Measurements from ENCODE around the gene LAMB4.

Gene LAMB4

DNA sequence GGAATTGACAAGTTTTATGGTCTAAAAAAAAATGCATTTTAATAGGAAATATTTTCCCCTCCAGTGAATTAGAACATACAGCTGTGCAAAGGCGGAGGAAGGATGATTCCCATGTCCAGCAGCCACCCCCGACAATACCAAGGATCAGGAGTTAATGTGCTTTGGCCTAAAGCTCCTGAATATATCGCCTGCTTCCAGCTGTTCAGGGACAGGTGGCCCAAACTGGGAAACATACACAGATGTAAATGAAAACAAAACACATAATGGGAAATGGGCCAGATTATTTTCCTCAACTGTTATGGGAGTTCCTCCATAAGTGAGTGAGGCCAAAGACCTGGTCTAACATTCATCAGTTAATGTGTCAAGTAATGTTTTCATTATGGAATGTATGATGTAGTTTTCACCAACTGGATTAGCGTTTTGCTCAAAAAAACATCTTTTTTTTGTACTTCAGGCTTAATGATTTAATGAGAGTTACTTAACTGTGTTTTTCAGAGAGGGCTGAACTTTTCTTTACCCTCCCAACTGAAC, 72.1 kb downstream of the LAMB4 start:
- no peaks in the 10 kb centered on the region for H3K27me3 ChIP-seq (ENCODE audit: insufficient read depth, poor library complexity, severe bottlenecking)
- H3K4me3 ChIP-seq (replicated peaks; ENCODE audit: insufficient read depth, low read length), result no peak overlapping the region
- DNase-seq (ENCODE audit: low read depth in 1 of 2, low spot score in 1 of 2), result no peak
- TF ChIP-seq, protein P1, sequence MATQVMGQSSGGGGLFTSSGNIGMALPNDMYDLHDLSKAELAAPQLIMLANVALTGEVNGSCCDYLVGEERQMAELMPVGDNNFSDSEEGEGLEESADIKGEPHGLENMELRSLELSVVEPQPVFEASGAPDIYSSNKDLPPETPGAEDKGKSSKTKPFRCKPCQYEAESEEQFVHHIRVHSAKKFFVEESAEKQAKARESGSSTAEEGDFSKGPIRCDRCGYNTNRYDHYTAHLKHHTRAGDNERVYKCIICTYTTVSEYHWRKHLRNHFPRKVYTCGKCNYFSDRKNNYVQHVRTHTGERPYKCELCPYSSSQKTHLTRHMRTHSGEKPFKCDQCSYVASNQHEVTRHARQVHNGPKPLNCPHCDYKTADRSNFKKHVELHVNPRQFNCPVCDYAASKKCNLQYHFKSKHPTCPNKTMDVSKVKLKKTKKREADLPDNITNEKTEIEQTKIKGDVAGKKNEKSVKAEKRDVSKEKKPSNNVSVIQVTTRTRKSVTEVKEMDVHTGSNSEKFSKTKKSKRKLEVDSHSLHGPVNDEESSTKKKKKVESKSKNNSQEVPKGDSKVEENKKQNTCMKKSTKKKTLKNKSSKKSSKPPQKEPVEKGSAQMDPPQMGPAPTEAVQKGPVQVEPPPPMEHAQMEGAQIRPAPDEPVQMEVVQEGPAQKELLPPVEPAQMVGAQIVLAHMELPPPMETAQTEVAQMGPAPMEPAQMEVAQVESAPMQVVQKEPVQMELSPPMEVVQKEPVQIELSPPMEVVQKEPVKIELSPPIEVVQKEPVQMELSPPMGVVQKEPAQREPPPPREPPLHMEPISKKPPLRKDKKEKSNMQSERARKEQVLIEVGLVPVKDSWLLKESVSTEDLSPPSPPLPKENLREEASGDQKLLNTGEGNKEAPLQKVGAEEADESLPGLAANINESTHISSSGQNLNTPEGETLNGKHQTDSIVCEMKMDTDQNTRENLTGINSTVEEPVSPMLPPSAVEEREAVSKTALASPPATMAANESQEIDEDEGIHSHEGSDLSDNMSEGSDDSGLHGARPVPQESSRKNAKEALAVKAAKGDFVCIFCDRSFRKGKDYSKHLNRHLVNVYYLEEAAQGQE (IDR thresholded peaks at IDR 0.05; ENCODE audit: insufficient replicate concordance, low read depth), result no peak
- TF ChIP-seq SPI1 (IDR thresholded peaks at IDR 0.05; ENCODE audit: borderline replicate concordance, low read depth) (no peak), POLR2AphosphoS5 (IDR thresholded peaks at IDR 0.05; ENCODE audit: low read depth) (no peak), GABPA (IDR thresholded peaks at IDR 0.05; ENCODE audit: low read depth) (no peak)
- TF ChIP-seq, protein P2, sequence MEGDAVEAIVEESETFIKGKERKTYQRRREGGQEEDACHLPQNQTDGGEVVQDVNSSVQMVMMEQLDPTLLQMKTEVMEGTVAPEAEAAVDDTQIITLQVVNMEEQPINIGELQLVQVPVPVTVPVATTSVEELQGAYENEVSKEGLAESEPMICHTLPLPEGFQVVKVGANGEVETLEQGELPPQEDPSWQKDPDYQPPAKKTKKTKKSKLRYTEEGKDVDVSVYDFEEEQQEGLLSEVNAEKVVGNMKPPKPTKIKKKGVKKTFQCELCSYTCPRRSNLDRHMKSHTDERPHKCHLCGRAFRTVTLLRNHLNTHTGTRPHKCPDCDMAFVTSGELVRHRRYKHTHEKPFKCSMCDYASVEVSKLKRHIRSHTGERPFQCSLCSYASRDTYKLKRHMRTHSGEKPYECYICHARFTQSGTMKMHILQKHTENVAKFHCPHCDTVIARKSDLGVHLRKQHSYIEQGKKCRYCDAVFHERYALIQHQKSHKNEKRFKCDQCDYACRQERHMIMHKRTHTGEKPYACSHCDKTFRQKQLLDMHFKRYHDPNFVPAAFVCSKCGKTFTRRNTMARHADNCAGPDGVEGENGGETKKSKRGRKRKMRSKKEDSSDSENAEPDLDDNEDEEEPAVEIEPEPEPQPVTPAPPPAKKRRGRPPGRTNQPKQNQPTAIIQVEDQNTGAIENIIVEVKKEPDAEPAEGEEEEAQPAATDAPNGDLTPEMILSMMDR (IDR thresholded peaks at IDR 0.05; ENCODE audit: insufficient read depth, low read length), result no peak
- no peak overlapping the region for H3K27ac ChIP-seq (replicated peaks)

DNA sequence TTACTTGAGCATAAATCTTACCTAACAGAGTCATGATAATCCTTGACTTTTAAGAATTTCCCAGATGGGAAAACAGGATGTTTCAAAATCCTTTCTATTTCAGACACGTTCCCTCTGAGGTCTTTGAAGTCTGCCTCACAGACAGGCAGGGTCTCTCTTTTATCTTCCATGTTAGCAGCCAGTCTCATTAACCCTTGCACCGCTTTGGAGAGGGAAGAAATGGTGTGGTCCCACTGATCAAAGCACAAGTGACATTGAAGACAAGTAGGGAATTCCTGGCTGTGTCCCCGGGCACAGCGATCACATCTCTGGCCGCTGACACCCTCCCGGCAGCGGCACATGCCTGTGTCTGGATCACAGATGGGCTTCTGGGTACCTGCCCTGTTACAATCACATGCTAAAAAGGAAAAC, 74.5 kb downstream of the LAMB4 start:
- Histone ChIP-seq H3K27me3 (ENCODE audit: insufficient read depth, poor library complexity, severe bottlenecking) (peaks cover 4% of the 10 kb centered on the region), H3K4me3 (replicated peaks; ENCODE audit: insufficient read depth, low read length) (no peak overlapping the region), H3K27ac (replicated peaks) (no peak overlapping the region)
- TF ChIP-seq SPI1 (IDR thresholded peaks at IDR 0.05; ENCODE audit: borderline replicate concordance, low read depth) (no peak), GABPA (IDR thresholded peaks at IDR 0.05; ENCODE audit: low read depth) (no peak), POLR2AphosphoS5 (IDR thresholded peaks at IDR 0.05; ENCODE audit: low read depth) (no peak)
- TF ChIP-seq, protein P2 (IDR thresholded peaks at IDR 0.05; ENCODE audit: insufficient read depth, low read length), result no peak
- TF ChIP-seq, protein P1 (IDR thresholded peaks at IDR 0.05; ENCODE audit: insufficient replicate concordance, low read depth), result no peak
- DNase-seq (ENCODE audit: low read depth in 1 of 2, low spot score in 1 of 2), result no peak

DNA sequence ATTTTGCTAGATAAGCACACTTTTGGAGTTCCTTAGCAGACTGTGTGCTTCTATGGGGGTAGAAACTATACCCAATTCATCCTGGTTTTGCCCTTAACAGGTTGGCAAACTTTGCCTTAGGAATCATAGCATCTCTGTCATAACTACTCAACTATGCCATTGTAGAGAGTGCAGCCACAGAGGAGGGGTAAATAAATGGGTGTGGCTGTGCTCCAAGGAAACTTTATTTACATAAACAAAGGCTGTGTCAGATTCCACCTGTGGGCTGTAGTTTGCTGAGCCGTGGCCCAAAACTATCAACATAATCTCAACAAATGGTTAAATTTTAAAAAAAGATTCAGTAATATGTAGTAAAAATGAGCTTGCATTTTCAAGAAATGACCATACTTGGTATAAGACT, 75.6 kb downstream of the LAMB4 start:
- Histone ChIP-seq H3K27me3 (ENCODE audit: insufficient read depth, poor library complexity, severe bottlenecking) (peaks cover 8% of the 10 kb centered on the region), H3K4me3 (replicated peaks; ENCODE audit: insufficient read depth, low read length) (no peak overlapping the region), H3K27ac (replicated peaks) (no peak overlapping the region)
- no peak for DNase-seq (ENCODE audit: low read depth in 1 of 2, low spot score in 1 of 2)
- TF ChIP-seq, protein P2 (IDR thresholded peaks at IDR 0.05; ENCODE audit: insufficient read depth, low read length), result no peak
- TF ChIP-seq SPI1 (IDR thresholded peaks at IDR 0.05; ENCODE audit: borderline replicate concordance, low read depth) (no peak), POLR2AphosphoS5 (IDR thresholded peaks at IDR 0.05; ENCODE audit: low read depth) (no peak), GABPA (IDR thresholded peaks at IDR 0.05; ENCODE audit: low read depth) (no peak)
- TF ChIP-seq, protein P1 (IDR thresholded peaks at IDR 0.05; ENCODE audit: insufficient replicate concordance, low read depth), result no peak
